Dedifferentiated amniotic fluid mesenchymal stem cell (primary cell): ENCODE results near the gene EIF6.
A peak's percentile ranks its signal among the peaks of the same experiment; 100 is the strongest.
"Not testable (repeated sequence)": the region's sequence is repeated elsewhere in the genome, so short reads cannot be mapped to it uniquely, and the experiment has no call there.

Experiments used
- DNase-seq: peaks from one replicate; pipeline ENCODE4 v3.0.0-alpha.2; 2016; ENCODE audit errors: extremely low spot score

EIF6 gene

GRCh38 chr20:35279533-35280174, 4.9 kb downstream of the EIF6 start:
- no peak for DNase-seq

- DNase-seq, result no peak
Observed at GRCh38 chr20:35279040-35279439, 5.5 kb downstream of the EIF6 start.

GRCh38 chr20:35277531-35278395, 6.8 kb downstream of the EIF6 start, which contains the start of gene MMP24OS:
TSS of gene MMP24OS (minus strand) at chr20:35278122. CDS start at chr20:35277929, 193 bp downstream.
- peak; percentile 77 for DNase-seq

GRCh38 chr20:35277127-35277526, 7.4 kb downstream of the EIF6 start:
- DNase-seq, result no peak

GRCh38 chr20:35276408-35276807, 8.2 kb downstream of the EIF6 start:
- DNase-seq, result no peak

- no peak for DNase-seq
Observed at GRCh38 chr20:35275741-35276251, 8.8 kb downstream of the EIF6 start.

GRCh38 chr20:35274172-35275092, 10.1 kb downstream of the EIF6 start:
- no peak for DNase-seq

- DNase-seq, result no peak
Observed at GRCh38 chr20:35273449-35274171, 11.0 kb downstream of the EIF6 start.

GRCh38 chr20:35271904-35272303, 12.7 kb downstream of the EIF6 start:
- no peak for DNase-seq

- DNase-seq, result no peak
Observed at GRCh38 chr20:35271073-35271882, 13.3 kb downstream of the EIF6 start.

- no peak for DNase-seq
Observed at GRCh38 chr20:35270021-35270902, 14.3 kb downstream of the EIF6 start.

- DNase-seq, result peak; percentile 34
Observed at GRCh38 chr20:35269055-35269781, 15.4 kb downstream of the EIF6 start.

- DNase-seq, result no peak
Observed at GRCh38 chr20:35267092-35267491, 17.5 kb downstream of the EIF6 start.

- DNase-seq, result no peak
Observed at GRCh38 chr20:35264755-35265154, 19.8 kb downstream of the EIF6 start.

GRCh38 chr20:35263532-35264341, 20.8 kb downstream of the EIF6 start:
- DNase-seq, result no peak

- peak; percentile 21 for DNase-seq
Observed at GRCh38 chr20:35262731-35263531, 21.6 kb downstream of the EIF6 start.

- not testable (repeated sequence) for DNase-seq
Observed at GRCh38 chr20:35262321-35262720, 22.3 kb downstream of the EIF6 start.
